GM19025 (cell line): Measurements from ENCODE around the gene ATP5F1E.

Experiments
- ATAC-seq: cut with Tn5 transposase; IDR thresholded peaks from one replicate; pipeline ENCODE4 v1.9.1; 2021; ENCODE audit warnings: mild to moderate bottlenecking, low read depth, moderate library complexity; ENCODE audit not compliant: unreplicated experiment

ATP5F1E gene

DNA sequence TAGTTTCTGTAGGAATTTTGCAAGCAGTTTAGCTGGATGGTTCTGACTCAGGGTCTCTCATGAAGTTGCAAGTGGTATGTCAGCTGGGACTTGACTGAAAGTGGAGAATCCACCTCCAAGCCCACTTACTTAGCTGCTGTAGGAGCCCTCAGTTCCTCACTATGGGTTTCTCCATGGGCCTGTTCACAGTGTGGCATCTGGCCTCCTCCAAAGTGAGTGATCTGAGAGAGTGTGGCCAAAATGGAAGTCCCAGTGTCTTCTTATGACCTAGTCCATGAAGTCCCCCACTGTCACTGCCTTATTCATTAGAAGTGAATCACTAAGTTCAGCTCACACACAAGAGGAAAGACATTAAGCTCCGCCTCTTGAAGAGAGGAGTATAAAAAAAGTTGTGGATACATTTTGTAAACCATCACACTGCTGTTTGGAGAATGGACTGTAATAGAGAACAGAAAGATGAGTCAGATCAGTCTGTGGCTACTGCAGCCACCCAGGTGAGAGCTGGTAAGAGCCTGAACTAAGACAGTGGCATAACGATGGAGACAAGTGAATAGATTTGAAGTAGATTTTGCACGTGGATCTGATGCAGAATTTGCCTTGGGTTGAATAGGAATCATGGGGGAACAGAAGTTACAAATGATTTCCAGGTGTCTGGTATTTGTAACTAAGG is 55.9 kb downstream of the ATP5F1E start:
- no peak for ATAC-seq
